H1 (cell line): Measurements from ENCODE around the gene RFX1. TPM values are rescaled to one million over a fixed set of nuclear protein-coding genes. Genes with fewer than 3 reads are reported as not detected.

Experiments used
- CTCF ChIA-PET: fragments of 300-600 bp; sonication (Branson Sonifier 250); formaldehyde crosslinking; loops from one replicate; lab custom pipeline; 2021; ENCODE audit not compliant: partially characterized antibody; lab: Charles Lee
- POLR2A ChIA-PET: fragments of 300-600 bp; sonication (Branson Sonifier 250); formaldehyde crosslinking; loops from one replicate; lab custom pipeline; 2021; ENCODE audit warnings: inconsistent platforms; ENCODE audit not compliant: partially characterized antibody; lab: Charles Lee
- DNase-seq, 2 experiments: peaks; one replicate each; pipeline versions ENCODE4 v3.0.0 to v3.0.0-alpha.2; 2010 to 2022; ENCODE audit warnings: low spot score in 2 of 2, low read depth in 1 of 2, mixed read lengths in 1 of 2
- FAIRE-seq: peaks from 2 replicates; lab custom pipeline; 2011; peaks lifted over from hg19 to GRCh38; lab: Jason Lieb, UNC
- H2AFZ ChIP-seq: 2 replicates; pipeline ENCODE4 v1.8.1; 2012; ENCODE audit warnings: low read length, inconsistent platforms
- H2AK5ac ChIP-seq: 2 replicates; pipeline ENCODE4 v1.6.1; 2013; ENCODE audit warnings: low read depth, low read length
- H2BK120ac ChIP-seq: replicated peaks from 2 replicates; pipeline ENCODE3; 2013; ENCODE audit warnings: low read depth, low read length, inconsistent platforms
- H2BK12ac ChIP-seq: 2 replicates; pipeline ENCODE4 v1.6.1; 2013; ENCODE audit warnings: low read depth, low read length
- H2BK15ac ChIP-seq: 2 replicates; pipeline ENCODE4 v1.6.1; 2013; ENCODE audit warnings: low read length
- H2BK20ac ChIP-seq: 2 replicates; pipeline ENCODE4 v1.6.1; 2013; ENCODE audit warnings: low read length
- H2BK5ac ChIP-seq: 2 replicates; pipeline ENCODE4 v1.6.1; 2013; ENCODE audit warnings: low read depth, low read length
- H3K14ac ChIP-seq: 2 replicates; pipeline ENCODE4 v1.6.1; 2013; ENCODE audit warnings: inconsistent platforms; ENCODE audit not compliant: insufficient read length
- H3K18ac ChIP-seq: 2 replicates; pipeline ENCODE4 v1.6.1; 2013; ENCODE audit warnings: low read length; ENCODE audit errors: extremely low read depth
- H3K23ac ChIP-seq: 2 replicates; pipeline ENCODE4 v1.6.1; 2013; ENCODE audit warnings: inconsistent platforms; ENCODE audit not compliant: insufficient read length
- H3K23me2 ChIP-seq: 2 replicates; pipeline ENCODE4 v1.6.1; 2013; ENCODE audit warnings: low read depth, low read length
- H3K27ac ChIP-seq: 2 replicates; pipeline ENCODE4 v1.6.1; 2011; ENCODE audit warnings: low read depth, low read length, inconsistent platforms
- H3K27me3 ChIP-seq, 4 experiments: replicated peaks in 1 of 4; 1 replicate in 1 of 4; 2 replicates in 3 of 4; pipeline versions ENCODE4 v1.6.1 to v1.8.1; 2011 to 2013; ENCODE audit warnings: low read length in 3 of 4, mild to moderate bottlenecking in 3 of 4, inconsistent platforms in 2 of 4, mixed read lengths in 2 of 4, moderate library complexity in 1 of 4; ENCODE audit not compliant: control insufficient read depth in 3 of 4, insufficient read depth in 3 of 4; ENCODE audit errors: extremely low read depth in 1 of 4
- H3K36me3 ChIP-seq, 4 experiments: 2 replicates each; pipeline versions ENCODE4 v1.6.1 to v1.8.1; 2011 to 2013; ENCODE audit warnings: mild to moderate bottlenecking in 4 of 4, low read length in 3 of 4, moderate library complexity in 2 of 4, control low read depth in 1 of 4, inconsistent platforms in 1 of 4; ENCODE audit not compliant: insufficient read depth in 4 of 4, control insufficient read depth in 2 of 4
- H3K4ac ChIP-seq: replicated peaks from 2 replicates; pipeline ENCODE3; 2013; ENCODE audit warnings: low read length, low read depth, mixed read lengths, inconsistent platforms; ENCODE audit not compliant: insufficient read length
- H3K4me1 ChIP-seq, 4 experiments: replicated peaks in 1 of 4; 1 replicate in 1 of 4; 2 replicates in 3 of 4; pipeline versions ENCODE4 v1.6.1 to v1.8.1; 2011 to 2013; ENCODE audit warnings: low read length in 3 of 4, inconsistent platforms in 2 of 4, mixed read lengths in 1 of 4; ENCODE audit not compliant: insufficient read depth in 4 of 4, control insufficient read depth in 3 of 4
- H3K4me2 ChIP-seq, 2 experiments: 2 replicates each; pipeline versions ENCODE4 v1.6.1 to v1.8.1; 2011 to 2013; ENCODE audit warnings: low read depth in 2 of 2, low read length in 2 of 2, control low read depth in 1 of 2, inconsistent platforms in 1 of 2, mild to moderate bottlenecking in 1 of 2; ENCODE audit not compliant: insufficient read depth in 1 of 2
- H3K4me3 ChIP-seq, 4 experiments: fragments of 200-600, 300-600 bp in 1 of 4; sonication (generic), shearing (Covaris generic), sonication (Bioruptor Twin) in 1 of 4; 2 replicates each; pipeline versions ENCODE4 v1.5.1 to v1.8.1; 2011 to 2016; ENCODE audit warnings: low read length in 4 of 4, low read depth in 3 of 4, control low read depth in 2 of 4, inconsistent platforms in 2 of 4, mild to moderate bottlenecking in 2 of 4, mixed read lengths in 1 of 4, moderate library complexity in 1 of 4; ENCODE audit not compliant: insufficient read depth in 2 of 4; ENCODE audit errors: extremely low read depth in 1 of 4
- H3K56ac ChIP-seq: replicated peaks from 2 replicates; pipeline ENCODE3; 2013; ENCODE audit warnings: low read depth, mild to moderate bottlenecking, mixed read lengths, low read length, inconsistent platforms; ENCODE audit not compliant: insufficient read length
- H3K79me1 ChIP-seq: 2 replicates; pipeline ENCODE4 v1.6.1; 2013; ENCODE audit warnings: low read depth, low read length, control low read depth
- H3K79me2 ChIP-seq, 2 experiments: 2 replicates each; pipeline versions ENCODE4 v1.6.1 to v1.8.1; 2012 to 2013; ENCODE audit warnings: low read length in 2 of 2, mild to moderate bottlenecking in 2 of 2, inconsistent platforms in 1 of 2; ENCODE audit not compliant: insufficient read depth in 2 of 2, control insufficient read depth in 1 of 2
- H3K9ac ChIP-seq, 4 experiments: replicated peaks in 1 of 4; 1 replicate in 1 of 4; 2 replicates in 3 of 4; pipeline versions ENCODE4 v1.6.1 to v1.8.1; 2011 to 2013; ENCODE audit warnings: low read depth in 3 of 4, low read length in 3 of 4, control low read depth in 2 of 4, mild to moderate bottlenecking in 2 of 4, moderate library complexity in 2 of 4, inconsistent platforms in 1 of 4; ENCODE audit errors: extremely low read depth in 1 of 4
- H3K9me3 ChIP-seq, 2 experiments: 2 replicates each; pipeline versions ENCODE4 v1.6.1 to v1.8.1; 2012 to 2013; ENCODE audit warnings: mild to moderate bottlenecking in 2 of 2, moderate library complexity in 2 of 2, control low read depth in 1 of 2, inconsistent platforms in 1 of 2, low read depth in 1 of 2, low read length in 1 of 2, mixed read lengths in 1 of 2; ENCODE audit not compliant: insufficient read depth in 2 of 2
- H4K20me1 ChIP-seq, 2 experiments: replicated peaks in 1 of 2; 2 replicates each; pipeline versions ENCODE3 to v1.8.1; 2011 to 2013; ENCODE audit warnings: inconsistent platforms in 2 of 2, low read length in 2 of 2, mild to moderate bottlenecking in 1 of 2; ENCODE audit not compliant: insufficient read depth in 2 of 2, control insufficient read depth in 1 of 2
- H4K5ac ChIP-seq: 2 replicates; pipeline ENCODE4 v1.6.1; 2013; ENCODE audit warnings: low read length, low read depth, mixed read lengths, inconsistent platforms; ENCODE audit not compliant: insufficient read length
- H4K8ac ChIP-seq: 2 replicates; pipeline ENCODE4 v1.8.0; 2013; ENCODE audit warnings: mild to moderate bottlenecking, moderate library complexity, low read length, inconsistent platforms; ENCODE audit not compliant: insufficient read depth; ENCODE audit errors: extremely low read depth
- H4K91ac ChIP-seq: replicated peaks from 2 replicates; pipeline ENCODE3; 2013; ENCODE audit warnings: low read length, mixed read lengths, inconsistent platforms; ENCODE audit not compliant: insufficient read length
- ASH2L ChIP-seq: fragments of 200-600, 300-600 bp; sonication (generic); IDR thresholded peaks from one replicate; pipeline ENCODE4 v1.7.1; 2017; ENCODE audit warnings: low read length
- CBX5 ChIP-seq: fragments of 300-800, 300-1000 bp; sonication (generic); IDR thresholded peaks from 2 replicates; pipeline ENCODE4 v1.7.1; 2016; ENCODE audit warnings: antibody characterized with exemption, low read length, low read depth
- CHD1 ChIP-seq: IDR thresholded peaks from 2 replicates; pipeline ENCODE4 v1.6.1; 2012; ENCODE audit warnings: low read depth, low read length, improper control_type of control experiment
- CTBP2 ChIP-seq: IDR thresholded peaks from 2 replicates; pipeline ENCODE4 v1.7.0; 2011; ENCODE audit warnings: borderline replicate concordance, mild to moderate bottlenecking, moderate library complexity, mixed read lengths, low read length; ENCODE audit not compliant: insufficient read depth, insufficient read length
- EGR1 ChIP-seq: IDR thresholded peaks from 2 replicates; pipeline ENCODE4 v1.6.1; 2011; ENCODE audit warnings: low read depth, low read length, borderline replicate concordance
- RAD21 ChIP-seq, 2 experiments: IDR thresholded peaks in 1 of 2; conservative IDR thresholded peaks in 1 of 2; 2 replicates each; pipeline ENCODE4 v1.6.1; 2011; ENCODE audit warnings: low read depth in 2 of 2, low read length in 2 of 2, improper control_type of control experiment in 1 of 2, inconsistent platforms in 1 of 2, mild to moderate bottlenecking in 1 of 2, moderate library complexity in 1 of 2
- SAP30 ChIP-seq: fragments of 300-600 bp; sonication (generic); IDR thresholded peaks from 2 replicates; pipeline ENCODE4 v1.7.1; 2012; ENCODE audit warnings: low read length, moderate library complexity, mild to moderate bottlenecking, inconsistent platforms; ENCODE audit not compliant: insufficient read depth, insufficient replicate concordance
- SP1 ChIP-seq: IDR thresholded peaks from 2 replicates; pipeline ENCODE4 v1.6.1; 2011; ENCODE audit warnings: low read depth, low read length
- SP2 ChIP-seq: IDR thresholded peaks from 2 replicates; pipeline ENCODE4 v1.6.1; 2012; ENCODE audit warnings: mild to moderate bottlenecking, low read length, inconsistent platforms
- SP4 ChIP-seq: IDR thresholded peaks from 2 replicates; pipeline ENCODE4 v1.6.1; 2012; ENCODE audit warnings: low read length, inconsistent platforms
- TAF1 ChIP-seq: IDR thresholded peaks from 2 replicates; pipeline ENCODE4 v1.6.1; 2011; ENCODE audit warnings: mild to moderate bottlenecking, low read depth, low read length
- TBP ChIP-seq: IDR thresholded peaks from 2 replicates; pipeline ENCODE4 v1.6.1; 2011; ENCODE audit warnings: low read depth, low read length, improper control_type of control experiment
- WGBS, 2 experiments: shearing (Covaris generic) in 1 of 2; methylation state at CpG; one replicate each; pipeline versions ENCODE4 v1.1.6 to v1.1.7; 2013 to 2015; ENCODE audit warnings: low lambda C conversion rate in 2 of 2, mixed read lengths in 2 of 2, inconsistent platforms in 1 of 2, low coverage in 1 of 2, missing lambda C conversion rate in 1 of 2; ENCODE audit not compliant: insufficient replicate concordance in 2 of 2, insufficient coverage in 1 of 2, insufficient read length in 1 of 2; ENCODE audit errors: extremely low coverage in 1 of 2, missing lambda C conversion rate in 1 of 2; 5-methylcytosine and 5-hydroxymethylcytosine counted together
- polyA plus RNA-seq, 7 experiments: library from polyadenylated mRNA; depleted of rRNA in 3 of 7; stranded (reverse) in 5 of 7; unstranded in 2 of 7; fragments of >200 nt in 5 of 7; fragments of 200-250 nt in 2 of 7; gene quantifications; 1 replicate in 5 of 7; 2 replicates in 1 of 7; 4 replicates in 1 of 7; pipeline versions ENCODE4 v1.2.1 to v1.2.3, GENCODE V29; 2011 to 2013; ENCODE audit warnings: missing spikeins in 2 of 7, mixed read lengths in 2 of 7
- total RNA-seq: library from RNA; stranded (reverse); fragmentation: NEBNext Ultra II Directional; extraction: Animal tissue kit (Norgen Biotek cat#: 25700); gene quantifications from 2 replicates; pipeline ENCODE4 v1.2.1, GENCODE V29; 2021

Gene RFX1
- total and polyA plus RNA-seq, 2 of the 8 experiments (the other 6 are each of a cell fraction or from before 2014, with no cell fraction given) = 4.9 to 17.0 TPM

DNA sequence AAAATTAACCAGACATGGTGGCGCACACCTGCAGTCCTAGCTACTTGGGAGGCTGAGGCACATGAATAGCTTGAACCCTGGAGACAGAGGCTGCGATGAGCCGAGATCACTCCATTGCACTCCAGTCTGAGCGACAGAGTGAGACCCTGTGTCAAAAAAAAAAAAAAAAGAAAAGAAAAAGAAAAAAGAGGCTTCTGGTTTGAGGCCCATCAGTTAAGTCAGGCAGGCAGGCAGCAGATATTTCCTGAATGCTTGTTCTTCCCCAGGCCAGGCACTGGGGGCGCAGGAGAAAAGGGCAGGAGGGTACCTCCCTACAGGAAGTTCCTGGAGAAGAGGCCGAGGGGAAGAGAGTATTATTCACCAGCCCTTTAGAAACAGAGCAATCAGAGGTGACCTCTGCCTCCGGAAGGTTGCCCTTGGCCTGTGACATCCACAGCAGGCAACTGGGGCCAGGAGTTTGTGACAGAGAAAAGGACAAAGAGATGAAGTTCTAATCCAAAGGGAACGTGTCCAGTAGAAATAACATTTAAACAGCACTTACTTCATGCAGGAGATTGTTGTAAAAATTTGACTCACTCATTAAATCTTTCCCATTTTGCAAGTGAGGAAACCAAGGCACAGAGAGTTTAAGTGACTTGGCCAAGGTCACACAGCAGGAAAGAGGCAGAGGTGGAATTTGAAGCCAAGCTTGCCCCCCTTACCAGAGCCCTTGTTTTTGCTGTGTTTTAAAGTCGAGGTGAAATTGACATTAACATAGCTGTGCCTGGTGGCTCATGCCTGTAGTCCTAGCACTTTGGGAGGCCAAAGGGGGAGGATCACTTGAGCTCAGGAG is 17.5 kb upstream of the RFX1 start:
- ChIA-PET CTCF (interaction anchor here (0.6 to 2.3 kb wide), 18 partner anchors 8 to 458 kb away, joined by 3 to 15 read pairs (median 4); partner anchors contain the start of gene IL27RA), POLR2A (interaction anchor here (0.6 to 1.9 kb wide), 5 partner anchors 8 to 63 kb away, joined by 3 to 5 read pairs (median 5); partner anchors contain the start of genes C19orf67, IL27RA and RFX1)
- Histone ChIP-seq H2BK5ac (no peak overlapping the region), H3K18ac (no peak overlapping the region), H2AFZ (no peak overlapping the region; the same call in 1 of the 2 replicates), H3K9ac (no peak overlapping the region), H3K27ac (no peak overlapping the region), H3K56ac (no peak overlapping the region), H3K79me1 (no peaks in the 10 kb centered on the region), H4K20me1 (no peaks in the 10 kb centered on the region), H3K9me3 (no peaks in the 10 kb centered on the region), H3K4me3 (no peak overlapping the region), H4K8ac (no peak overlapping the region; the same call in 1 of the 2 replicates), H3K4me2 (no peak overlapping the region), H2BK120ac (peak overlapping the region; percentile 20), H3K14ac (no peak overlapping the region), H3K4me1 (peaks cover 0 to 2% (median under 1%) of the 10 kb centered on the region in 4 experiments; a peak in 1 of 7 replicates), H2BK12ac (no peak overlapping the region), H3K79me2 (no peaks in the 10 kb centered on the region), H2BK15ac (peak overlapping the region; percentile 85), H2AK5ac (no peak overlapping the region), H3K23me2 (no peaks in the 10 kb centered on the region), H3K36me3 (no peaks in the 10 kb centered on the region), H3K4ac (no peak overlapping the region), H2BK20ac (peak overlapping the region; percentile 40; the same call in 1 of the 2 replicates), H4K91ac (no peak overlapping the region), H3K23ac (no peak overlapping the region), H4K5ac (no peak overlapping the region), H3K27me3 (no peaks in the 10 kb centered on the region)
- WGBS, 2 experiments = 56% methylated on average over 9 of the region's 9 CpGs; no CpG with 5 or more reads in 1 of the 2 experiments
- DNase-seq (peak; percentile 62 to 78), FAIRE-seq (peak; percentile 65)
- TF ChIP-seq CTBP2 = no peak
- no peak for TF ChIP-seq TBP
- peak; percentile 48; the same call in 1 of the 2 replicates for TF ChIP-seq SP1
- TF ChIP-seq TAF1 = peak; percentile 46; the same call in 1 of the 2 replicates
- no peak for TF ChIP-seq SP2
- TF ChIP-seq RAD21 (IDR thresholded peaks at IDR 0.05 in 1 of 2, conservative IDR thresholded peaks at IDR 0.05 in 1 of 2; ENCODE audit: low read depth in 2 of 2, low read length in 2 of 2) = peak; percentile 49 to 61
- no peak for TF ChIP-seq EGR1
- TF ChIP-seq CHD1 = no peak
- TF ChIP-seq CBX5 = no peak
- no peak for TF ChIP-seq SAP30
- TF ChIP-seq ASH2L = peak; percentile 43
- TF ChIP-seq SP4 = no peak
